ENCODE results near the gene SNRNP48. TPM values are rescaled to one million over a fixed set of nuclear protein-coding genes. Genes with fewer than 3 reads are reported as not detected.

The SNRNP48 gene
- total and polyA plus RNA-seq, 10 of the 15 experiments (the other 5 are each of a cell fraction or from before 2014, with no cell fraction given), result 3.2 to 14.4 (median 8.9) TPM

DNA sequence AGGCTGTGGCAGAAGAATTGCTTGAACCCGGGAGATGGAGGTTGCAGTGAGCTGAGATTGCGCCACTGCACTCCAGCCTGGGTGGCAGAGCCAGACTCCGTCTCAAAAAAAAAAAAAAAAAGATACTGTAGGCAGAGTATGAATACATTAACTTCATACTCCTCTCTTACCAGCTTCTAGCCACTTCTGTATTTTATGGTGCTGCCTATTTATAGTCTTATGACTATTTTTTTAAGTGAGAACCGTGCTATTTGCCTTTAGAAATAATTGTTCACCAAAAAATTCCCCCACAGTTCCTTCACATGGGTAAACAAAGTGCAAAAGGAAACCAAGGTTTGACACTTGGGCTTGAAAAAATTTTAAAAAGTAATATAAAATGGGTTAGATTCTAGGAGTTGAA, 1.5 kb upstream of the SNRNP48 start:
- no peaks in the 10 kb centered on the region for H3K36me3 ChIP-seq (ENCODE audit: control insufficient read depth in 2 of 2, insufficient read depth in 2 of 2, low read length in 1 of 2)
- WGBS (ENCODE audit: insufficient coverage, insufficient replicate concordance, low lambda C conversion rate, missing lambda C conversion rate), result 0% methylated on average over 1 of the region's 4 CpGs
- H3K4me2 ChIP-seq (ENCODE audit: control insufficient read depth, insufficient read depth), result no peak overlapping the region
- no peaks in the 10 kb centered on the region for H4K20me1 ChIP-seq (ENCODE audit: control insufficient read depth, insufficient read depth)
- FAIRE-seq (no peak), ATAC-seq (no peak), DNase-seq (ENCODE audit: low read depth, low spot score) (no peak)
- in situ Hi-C loops (cut with MboI) (no loop called here), intact Hi-C loops (cut with micrococcal nuclease; ENCODE audit: unreplicated experiment) (no loop called here)
- no peak overlapping the region for H3K9ac ChIP-seq (ENCODE audit: control insufficient read depth, insufficient read depth, low read length)
- peaks cover 24% of the 10 kb centered on the region for H3K79me2 ChIP-seq (ENCODE audit: control insufficient read depth, insufficient read depth, low read length)
- ChIA-PET RAD21 (ENCODE audit: unreplicated experiment) (no interaction called here), CTCF (no interaction called here), SMC1A (ENCODE audit: uncharacterized antibody, unreplicated experiment) (interaction anchor here (0.9 kb wide), 1 partner anchor 10 kb away, joined by 3 read pairs; no protein-coding TSS in a partner anchor), POLR2A (interaction anchor here (1.7 kb wide), 1 partner anchor 311 kb away, joined by 6 read pairs; no protein-coding TSS in a partner anchor)
- no peaks in the 10 kb centered on the region for H3K27me3 ChIP-seq (replicated peaks in 1 of 2; ENCODE audit: control insufficient read depth in 2 of 2, insufficient read depth in 2 of 2, low read length in 1 of 2)
- TF ChIP-seq IRF3 (IDR thresholded peaks at IDR 0.05) (no peak), CEBPB (IDR thresholded peaks at IDR 0.05; ENCODE audit: borderline replicate concordance in 1 of 2, low read depth in 2 of 2, low read length in 2 of 2) (no peak), NRF1 (conservative IDR thresholded peaks at IDR 0.05; ENCODE audit: low read depth, low read length) (no peak), STAT3 (IDR thresholded peaks at IDR 0.05; ENCODE audit: low read depth, low read length) (no peak), PAX5 (IDR thresholded peaks at IDR 0.05; ENCODE audit: borderline replicate concordance, low read depth, low read length) (no peak), FOXM1 (IDR thresholded peaks at IDR 0.05; ENCODE audit: low read depth, low read length) (no peak), POU2F2 (IDR thresholded peaks at IDR 0.05; ENCODE audit: borderline replicate concordance, low read depth, low read length) (no peak)
- BruUV-seq (replicated peaks), result no TSS peak
- no peak overlapping the region for H2AFZ ChIP-seq (ENCODE audit: control insufficient read depth, low read depth, low read length)
- no peaks in the 10 kb centered on the region for H3K9me3 ChIP-seq (replicated peaks; ENCODE audit: control insufficient read depth, insufficient read depth, low read length)
- no peak overlapping the region for H3K27ac ChIP-seq (ENCODE audit: control insufficient read depth, insufficient read depth)
- no peak overlapping the region for H3K4me3 ChIP-seq
- H3K4me1 ChIP-seq (ENCODE audit: control insufficient read depth, insufficient read depth, low read length), result peaks cover 3% of the 10 kb centered on the region; the same call in 1 of the 2 replicates
